ENCODE measurements around the gene DACH2. TPM values are rescaled to one million over a fixed set of nuclear protein-coding genes. Genes with fewer than 3 reads are reported as not detected.

The DACH2 gene
- total RNA-seq, 1 donor from 2014 or later: not detected

- ATAC-seq (no peak), DNase-seq (ENCODE audit: low spot score) (no peak)
Measured at GRCh38 chrX:86714441-86714840, 566.2 kb downstream of the DACH2 start.

DNA sequence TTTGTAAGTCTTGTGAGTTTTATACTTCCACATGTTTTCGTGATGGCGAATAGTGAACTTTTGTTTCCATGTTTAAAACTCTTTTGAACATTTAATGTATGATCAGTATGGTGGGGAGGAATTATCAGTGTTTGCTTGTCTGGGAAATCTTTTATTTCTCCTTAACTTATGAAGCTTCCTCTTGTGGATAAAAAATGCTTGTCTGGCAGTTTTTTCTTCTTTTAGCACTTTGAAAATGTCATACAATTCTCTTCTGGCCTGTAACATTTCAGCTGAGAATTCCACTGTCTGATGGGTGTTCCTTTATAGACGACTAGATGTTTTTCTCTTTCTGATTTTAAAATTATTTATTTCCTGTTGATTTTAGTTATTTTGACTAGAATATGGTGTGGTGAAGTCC is 576.0 kb downstream of the DACH2 start:
- ATAC-seq (no peak), DNase-seq (ENCODE audit: low spot score) (no peak)

DNA sequence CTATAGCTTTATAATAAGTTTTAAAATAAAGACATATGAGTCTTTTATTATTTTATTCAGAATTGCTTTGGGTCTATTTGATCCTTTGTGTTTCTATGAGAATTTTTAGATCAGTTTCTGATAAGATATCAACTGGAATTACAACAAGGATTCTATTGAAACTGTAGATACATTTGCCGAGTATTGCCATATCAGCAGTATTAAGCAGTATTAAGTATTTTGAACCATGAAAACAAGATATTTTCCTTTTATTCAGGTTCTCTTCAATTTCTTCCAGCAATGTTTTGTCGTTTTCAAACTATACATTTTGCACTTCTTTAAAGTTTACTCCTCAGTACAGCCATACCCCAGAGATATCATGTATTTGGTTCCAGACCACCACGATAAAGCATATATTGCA is 598.8 kb downstream of the DACH2 start:
- DNase-seq (ENCODE audit: low spot score) (no peak), ATAC-seq (no peak)

- no peak for ATAC-seq
- no peak for DNase-seq (ENCODE audit: low spot score)
Measured at GRCh38 chrX:86805241-86805640, 657.0 kb downstream of the DACH2 start.

GRCh38 chrX:86806786-86807185 is 658.5 kb downstream of the DACH2 start:
- DNase-seq (ENCODE audit: low spot score) (no peak), ATAC-seq (peak; percentile 68)

DNA sequence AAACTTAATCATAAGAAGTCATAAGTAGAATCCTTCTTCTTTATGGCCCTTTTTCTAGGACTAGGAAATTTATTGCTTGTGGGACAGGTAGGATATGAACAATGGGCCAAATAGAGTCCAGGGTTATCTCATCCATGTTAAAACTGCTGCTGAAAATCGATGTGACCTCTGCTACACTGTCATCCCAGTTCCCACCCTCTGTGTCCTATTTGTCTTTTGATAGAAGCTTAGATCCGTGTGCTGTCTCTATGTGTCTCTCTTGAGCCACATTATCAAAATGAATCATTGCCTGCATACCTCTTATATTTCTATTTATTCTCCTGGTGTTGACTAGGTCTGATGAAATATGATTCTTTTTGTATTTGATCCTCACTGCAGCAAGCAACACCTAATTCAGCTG is 661.4 kb downstream of the DACH2 start:
- ATAC-seq (no peak), DNase-seq (ENCODE audit: low spot score) (no peak)

- no peak for DNase-seq (ENCODE audit: low spot score)
- ATAC-seq: no peak
Measured at GRCh38 chrX:86829786-86830185, 681.5 kb downstream of the DACH2 start.

DNA sequence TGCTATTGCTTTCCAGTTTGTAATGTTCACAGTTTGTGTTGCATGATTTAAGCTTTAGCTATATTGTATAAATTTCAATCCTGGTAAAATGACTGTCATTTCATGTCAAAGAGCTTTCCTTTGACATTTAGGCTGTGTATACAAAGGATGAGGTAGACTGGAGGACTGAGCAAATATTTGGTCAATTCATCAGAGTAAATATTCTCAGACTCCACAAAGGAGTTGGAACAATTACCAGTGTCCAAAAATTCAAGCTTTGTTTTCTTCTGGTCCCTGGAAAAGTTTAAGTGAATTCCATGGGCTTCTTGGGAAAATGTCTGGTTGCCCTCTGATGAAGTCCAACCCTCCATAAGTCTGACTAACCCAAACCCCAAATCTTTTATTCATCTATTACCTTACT is 682.4 kb downstream of the DACH2 start:
- ATAC-seq (no peak), DNase-seq (ENCODE audit: low spot score) (no peak)

DNA sequence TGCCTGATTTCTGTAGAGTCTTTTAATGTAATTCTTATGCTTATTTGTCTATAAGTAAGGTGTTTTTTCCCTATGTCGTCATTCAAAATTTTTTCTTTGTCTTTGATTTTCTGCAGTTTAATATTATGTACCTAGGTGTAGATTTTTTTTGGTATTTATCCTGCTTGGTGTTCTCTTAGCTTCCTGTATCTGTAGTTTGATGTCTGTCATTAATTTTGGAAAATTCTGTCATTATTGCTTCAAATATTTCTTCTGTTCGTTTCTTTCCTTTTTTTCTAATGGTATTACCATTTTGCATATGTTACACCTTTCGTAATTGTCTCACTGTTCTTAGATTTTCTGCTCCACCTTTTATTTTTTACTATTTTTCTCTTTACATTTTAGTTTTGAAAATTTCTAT is 696.9 kb downstream of the DACH2 start:
- DNase-seq (ENCODE audit: low spot score) (no peak), ATAC-seq (no peak)

Other genes starting within 250 kb of the DACH2 start
- gene CHM, start 100.9 kb upstream of the DACH2 start, total RNA-seq: 6.1 TPM